ENCODE measurements around the gene KCNJ9.

The KCNJ9 gene

GRCh38 chr1:160066829-160067745 is 14.3 kb upstream of the KCNJ9 start:
- no peak for DNase-seq (ENCODE audit: low spot score)

- DNase-seq (ENCODE audit: low spot score) = no peak
These were observed 13.1 kb upstream of the KCNJ9 start for GRCh38 chr1:160068225-160068624.

- no peak for DNase-seq (ENCODE audit: low spot score)
These were observed 11.7 kb upstream of the KCNJ9 start, which contains the start of gene KCNJ10 for GRCh38 chr1:160069460-160070231. Gene KCNJ10 (minus strand): TSS chr1:160070160. CDS start chr1:160042532, 27,628 bp downstream.

- no peak for DNase-seq (ENCODE audit: low spot score)
These were observed 10.8 kb upstream of the KCNJ9 start for GRCh38 chr1:160070243-160071163.

- no peak for DNase-seq (ENCODE audit: low spot score)
These were observed 10.0 kb upstream of the KCNJ9 start for GRCh38 chr1:160071289-160071688.

- DNase-seq (ENCODE audit: low spot score) = no peak
These were observed 6.5 kb upstream of the KCNJ9 start for GRCh38 chr1:160074865-160075264.

GRCh38 chr1:160075836-160076235 is 5.5 kb upstream of the KCNJ9 start:
- DNase-seq (ENCODE audit: low spot score) = no peak

- DNase-seq (ENCODE audit: low spot score) = no peak
These were observed 5.0 kb upstream of the KCNJ9 start for GRCh38 chr1:160076295-160076694.

GRCh38 chr1:160077486-160077885 is 3.9 kb upstream of the KCNJ9 start:
- DNase-seq (ENCODE audit: low spot score) = no peak

GRCh38 chr1:160078512-160079195 is 2.7 kb upstream of the KCNJ9 start:
- peak; percentile 78 for DNase-seq (ENCODE audit: low spot score)

- DNase-seq (ENCODE audit: low spot score) = no peak
These were observed 1.9 kb upstream of the KCNJ9 start for GRCh38 chr1:160079448-160079847.

- no peak for DNase-seq (ENCODE audit: low spot score)
These were observed 797 bp upstream of the KCNJ9 start for GRCh38 chr1:160080381-160081100.

- no peak for DNase-seq (ENCODE audit: low spot score)
These were observed 1.1 kb downstream of the KCNJ9 start for GRCh38 chr1:160082487-160082886.

- no peak for DNase-seq (ENCODE audit: low spot score)
These were observed 1.6 kb downstream of the KCNJ9 start for GRCh38 chr1:160082926-160083325.

GRCh38 chr1:160083968-160084770 is 2.8 kb downstream of the KCNJ9 start:
- DNase-seq (ENCODE audit: low spot score) = no peak

- no peak for DNase-seq (ENCODE audit: low spot score)
These were observed 3.5 kb downstream of the KCNJ9 start for GRCh38 chr1:160084771-160085321.

- peak; percentile 93 for DNase-seq (ENCODE audit: low spot score)
These were observed 4.5 kb downstream of the KCNJ9 start for GRCh38 chr1:160085686-160086455.

- DNase-seq (ENCODE audit: low spot score) = no peak
These were observed 5.1 kb downstream of the KCNJ9 start for GRCh38 chr1:160086456-160086892.
